ENCODE results near the gene TAF9. TPM values are rescaled to one million over a fixed set of nuclear protein-coding genes. Genes with fewer than 3 reads are reported as not detected.
A peak's percentile ranks its signal among the peaks of the same experiment; 100 is the strongest.

Gene TAF9
- total and polyA plus RNA-seq, 2 of the 13 experiments (the other 11 are each of a cell fraction or from before 2014, with no cell fraction given): 113 to 218 TPM

DNA sequence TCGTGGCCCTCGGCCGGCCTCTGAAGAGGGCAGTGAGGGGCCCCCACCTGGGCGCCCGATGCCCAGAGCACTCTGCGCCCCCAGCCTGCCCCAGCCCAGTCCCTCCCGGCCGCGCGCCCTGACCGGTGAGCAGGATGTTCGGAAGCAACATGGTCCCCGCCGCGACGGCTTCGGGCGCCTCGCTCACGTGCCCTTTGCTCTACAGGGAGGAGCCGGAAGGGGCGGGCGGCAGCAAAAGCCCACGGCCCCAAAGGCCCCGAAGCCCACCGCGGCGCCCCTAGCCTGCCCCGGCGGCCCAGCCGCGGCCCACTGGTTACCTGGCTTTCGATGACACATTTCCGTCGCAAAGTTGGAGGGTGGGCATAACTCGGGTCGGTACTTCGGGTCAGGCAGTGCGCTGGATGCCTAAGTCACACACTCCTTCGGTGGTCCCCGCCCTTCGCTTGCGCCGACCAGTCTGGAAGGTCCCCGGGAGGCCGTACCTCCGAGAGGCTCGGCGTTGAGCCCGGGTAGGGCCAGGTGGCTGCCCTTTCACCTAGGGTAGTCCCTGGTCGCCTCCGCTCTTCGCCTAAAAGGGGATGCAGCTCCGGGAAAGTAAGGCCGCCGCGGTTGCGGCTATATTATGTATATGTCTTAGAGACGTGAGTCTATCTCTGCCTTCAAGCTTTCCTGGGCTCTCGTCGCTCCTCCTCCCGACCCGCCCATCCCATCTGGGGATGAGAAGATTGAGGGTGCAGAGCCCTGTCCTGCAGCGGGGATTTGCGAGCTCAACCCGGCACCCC, at the start of gene TAF9, which contains the start of the genes AK6 and RAD17 (continued):
- TF ChIP-seq UBTF (CRISPR knock-in tag; IDR thresholded peaks at IDR 0.05) (peak; percentile 89), ZNF335 (CRISPR knock-in tag; IDR thresholded peaks at IDR 0.05) (peak; percentile 100), HINFP (CRISPR knock-in tag; IDR thresholded peaks at IDR 0.05; ENCODE audit: low read depth) (peak; percentile 85; the same call in 1 of the 2 replicates), NCOA1 (CRISPR knock-in tag; IDR thresholded peaks at IDR 0.05) (no peak), RBAK (CRISPR knock-in tag; IDR thresholded peaks at IDR 0.05) (no peak), YEATS4 (CRISPR knock-in tag; IDR thresholded peaks at IDR 0.05; ENCODE audit: borderline replicate concordance) (peak; percentile 96), HOXA7 (CRISPR knock-in tag; IDR thresholded peaks at IDR 0.05) (0 out of 2 replicates have a peak, but pooled peaks have one; percentile 24), MTA3 (CRISPR knock-in tag; IDR thresholded peaks at IDR 0.05) (no peak), RARG (CRISPR knock-in tag; IDR thresholded peaks at IDR 0.05; ENCODE audit: low read depth) (0 out of 2 replicates have a peak, but pooled peaks have one; percentile 79), ZNF83 (CRISPR knock-in tag; IDR thresholded peaks at IDR 0.05; ENCODE audit: borderline replicate concordance) (no peak), PPARG (CRISPR knock-in tag; conservative IDR thresholded peaks at IDR 0.05) (peak; percentile 95), ZNF547 (CRISPR knock-in tag; IDR thresholded peaks at IDR 0.05) (peak; percentile 91), ATF6 (CRISPR knock-in tag; conservative IDR thresholded peaks at IDR 0.05) (peak; percentile 86; the same call in 1 of the 2 replicates), KDM5B (CRISPR knock-in tag; IDR thresholded peaks at IDR 0.05; ENCODE audit: borderline replicate concordance) (peak; percentile 91; the same call in 1 of the 2 replicates), ZNF253 (CRISPR knock-in tag; IDR thresholded peaks at IDR 0.05; ENCODE audit: borderline replicate concordance) (peak; percentile 34; the same call in 1 of the 2 replicates), MXI1 (IDR thresholded peaks at IDR 0.05; ENCODE audit: borderline replicate concordance, low read depth, low read length) (peak; percentile 80; the same call in 2 of the 3 replicates)
- TF ChIP-seq, protein P1, sequence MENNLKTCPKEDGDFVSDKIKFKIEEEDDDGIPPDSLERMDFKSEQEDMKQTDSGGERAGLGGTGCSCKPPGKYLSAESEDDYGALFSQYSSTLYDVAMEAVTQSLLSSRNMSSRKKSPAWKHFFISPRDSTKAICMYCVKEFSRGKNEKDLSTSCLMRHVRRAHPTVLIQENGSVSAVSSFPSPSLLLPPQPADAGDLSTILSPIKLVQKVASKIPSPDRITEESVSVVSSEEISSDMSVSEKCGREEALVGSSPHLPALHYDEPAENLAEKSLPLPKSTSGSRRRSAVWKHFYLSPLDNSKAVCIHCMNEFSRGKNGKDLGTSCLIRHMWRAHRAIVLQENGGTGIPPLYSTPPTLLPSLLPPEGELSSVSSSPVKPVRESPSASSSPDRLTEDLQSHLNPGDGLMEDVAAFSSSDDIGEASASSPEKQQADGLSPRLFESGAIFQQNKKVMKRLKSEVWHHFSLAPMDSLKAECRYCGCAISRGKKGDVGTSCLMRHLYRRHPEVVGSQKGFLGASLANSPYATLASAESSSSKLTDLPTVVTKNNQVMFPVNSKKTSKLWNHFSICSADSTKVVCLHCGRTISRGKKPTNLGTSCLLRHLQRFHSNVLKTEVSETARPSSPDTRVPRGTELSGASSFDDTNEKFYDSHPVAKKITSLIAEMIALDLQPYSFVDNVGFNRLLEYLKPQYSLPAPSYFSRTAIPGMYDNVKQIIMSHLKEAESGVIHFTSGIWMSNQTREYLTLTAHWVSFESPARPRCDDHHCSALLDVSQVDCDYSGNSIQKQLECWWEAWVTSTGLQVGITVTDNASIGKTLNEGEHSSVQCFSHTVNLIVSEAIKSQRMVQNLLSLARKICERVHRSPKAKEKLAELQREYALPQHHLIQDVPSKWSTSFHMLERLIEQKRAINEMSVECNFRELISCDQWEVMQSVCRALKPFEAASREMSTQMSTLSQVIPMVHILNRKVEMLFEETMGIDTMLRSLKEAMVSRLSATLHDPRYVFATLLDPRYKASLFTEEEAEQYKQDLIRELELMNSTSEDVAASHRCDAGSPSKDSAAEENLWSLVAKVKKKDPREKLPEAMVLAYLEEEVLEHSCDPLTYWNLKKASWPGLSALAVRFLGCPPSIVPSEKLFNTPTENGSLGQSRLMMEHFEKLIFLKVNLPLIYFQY (CRISPR knock-in tag; IDR thresholded peaks at IDR 0.05; ENCODE audit: borderline replicate concordance): peak; percentile 62; the same call in 1 of the 2 replicates
